Stimulated activated CD8-positive, alpha-beta memory T cell treated with anti-CD3 and anti-CD28 coated beads, Interleukin-4, amount 100 ng/mL, for 4 hours (primary cell): ENCODE measurements around the gene PHC2.

ENCODE experiments used
- DNase-seq, 2 donors: peaks; one replicate each; pipeline ENCODE4 v3.0.0-alpha.2; 2020; ENCODE audit warnings: low read depth in 2 of 2, low spot score in 1 of 2

PHC2 gene, protein sequence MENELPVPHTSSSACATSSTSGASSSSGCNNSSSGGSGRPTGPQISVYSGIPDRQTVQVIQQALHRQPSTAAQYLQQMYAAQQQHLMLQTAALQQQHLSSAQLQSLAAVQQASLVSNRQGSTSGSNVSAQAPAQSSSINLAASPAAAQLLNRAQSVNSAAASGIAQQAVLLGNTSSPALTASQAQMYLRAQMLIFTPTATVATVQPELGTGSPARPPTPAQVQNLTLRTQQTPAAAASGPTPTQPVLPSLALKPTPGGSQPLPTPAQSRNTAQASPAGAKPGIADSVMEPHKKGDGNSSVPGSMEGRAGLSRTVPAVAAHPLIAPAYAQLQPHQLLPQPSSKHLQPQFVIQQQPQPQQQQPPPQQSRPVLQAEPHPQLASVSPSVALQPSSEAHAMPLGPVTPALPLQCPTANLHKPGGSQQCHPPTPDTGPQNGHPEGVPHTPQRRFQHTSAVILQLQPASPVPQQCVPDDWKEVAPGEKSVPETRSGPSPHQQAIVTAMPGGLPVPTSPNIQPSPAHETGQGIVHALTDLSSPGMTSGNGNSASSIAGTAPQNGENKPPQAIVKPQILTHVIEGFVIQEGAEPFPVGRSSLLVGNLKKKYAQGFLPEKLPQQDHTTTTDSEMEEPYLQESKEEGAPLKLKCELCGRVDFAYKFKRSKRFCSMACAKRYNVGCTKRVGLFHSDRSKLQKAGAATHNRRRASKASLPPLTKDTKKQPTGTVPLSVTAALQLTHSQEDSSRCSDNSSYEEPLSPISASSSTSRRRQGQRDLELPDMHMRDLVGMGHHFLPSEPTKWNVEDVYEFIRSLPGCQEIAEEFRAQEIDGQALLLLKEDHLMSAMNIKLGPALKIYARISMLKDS

DNA sequence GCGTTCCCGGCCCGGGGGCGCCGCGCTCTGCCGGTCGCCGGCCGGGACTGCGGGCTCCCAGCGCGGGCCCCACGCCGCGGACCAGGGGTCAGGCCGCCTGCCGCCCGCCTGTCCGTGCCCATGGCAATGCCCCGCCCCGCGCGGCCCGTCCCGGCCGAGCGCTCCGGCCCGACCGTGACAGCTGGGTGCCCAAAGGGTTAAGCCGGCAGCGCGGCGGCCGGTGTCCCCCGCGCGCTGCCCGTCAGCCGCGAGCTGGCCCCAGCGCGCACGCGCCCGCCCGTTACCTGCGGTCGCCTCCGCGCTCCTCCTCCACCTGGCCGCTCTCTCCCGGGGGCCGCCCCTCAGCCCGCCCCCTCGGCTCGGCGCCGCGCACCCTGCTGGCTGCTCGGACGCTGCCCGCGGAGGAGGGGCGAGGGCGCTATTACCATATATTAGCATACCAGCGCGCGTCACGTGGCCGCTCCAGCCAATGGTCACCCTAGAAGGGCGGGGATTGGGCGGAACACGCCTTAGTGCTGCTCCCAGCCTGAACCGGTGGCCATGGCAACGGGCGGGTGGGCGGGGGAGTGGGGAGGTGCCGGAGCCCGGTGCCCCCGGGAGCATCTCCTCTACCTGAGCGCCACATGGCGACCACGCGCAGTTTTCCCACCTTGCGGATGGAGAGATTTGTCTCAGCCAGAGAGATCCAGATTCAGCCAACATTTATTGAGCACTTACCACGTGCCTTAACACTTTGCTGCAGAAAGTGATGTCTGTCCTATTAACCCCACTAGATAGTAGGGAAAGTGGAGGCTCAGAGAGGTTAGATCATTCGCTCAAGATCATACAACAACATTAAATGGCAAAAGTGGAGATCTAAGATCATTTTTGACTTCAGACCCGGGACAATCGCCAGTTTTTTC lies at the start of gene PHC2:
PHC2 (minus strand) TSS at position 404 of the 902 bp plus-strand sequence. CDS start 55,556 bp downstream, outside the sequence.
- peak; percentile 79 to 89 for DNase-seq

DNA sequence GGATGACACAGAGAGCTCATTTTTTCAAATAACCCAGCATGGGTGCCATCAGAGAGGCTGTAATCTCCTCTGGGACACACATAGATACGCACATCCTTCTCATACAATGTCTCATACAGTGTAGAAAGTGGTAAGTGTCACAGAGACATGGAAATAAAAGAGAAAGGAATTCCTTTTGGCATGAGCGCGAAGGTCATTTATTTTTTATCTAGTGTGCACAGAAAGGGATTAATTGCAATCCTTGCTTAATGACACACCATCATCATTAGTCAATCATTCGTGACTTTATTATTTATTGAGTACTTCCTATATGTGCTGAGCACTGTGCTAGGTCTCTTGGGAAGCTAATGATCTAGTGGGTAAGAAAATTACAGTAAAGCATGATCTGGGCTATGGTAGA lies 46.6 kb upstream of the PHC2 start:
- DNase-seq = no peak

DNA sequence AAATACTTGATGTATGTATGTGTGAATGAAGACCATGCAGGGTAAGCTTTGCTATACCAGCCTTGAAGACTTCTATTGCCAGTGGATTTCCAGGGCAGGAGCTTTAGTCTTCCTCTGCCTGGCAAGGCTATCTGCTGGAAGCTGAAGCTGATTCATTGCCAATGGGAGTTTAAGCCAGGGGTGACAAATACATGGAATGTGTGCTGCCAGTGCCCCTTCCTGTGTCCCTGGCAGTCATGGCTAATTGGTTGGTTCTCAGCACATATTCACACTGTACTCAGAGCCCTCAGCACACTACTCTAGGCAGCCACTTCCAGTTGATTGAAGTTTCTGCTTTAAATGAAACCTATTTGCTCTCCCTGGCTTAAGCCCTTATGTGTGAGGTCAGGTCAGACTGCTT lies 43.0 kb upstream of the PHC2 start:
- no peak for DNase-seq

DNA sequence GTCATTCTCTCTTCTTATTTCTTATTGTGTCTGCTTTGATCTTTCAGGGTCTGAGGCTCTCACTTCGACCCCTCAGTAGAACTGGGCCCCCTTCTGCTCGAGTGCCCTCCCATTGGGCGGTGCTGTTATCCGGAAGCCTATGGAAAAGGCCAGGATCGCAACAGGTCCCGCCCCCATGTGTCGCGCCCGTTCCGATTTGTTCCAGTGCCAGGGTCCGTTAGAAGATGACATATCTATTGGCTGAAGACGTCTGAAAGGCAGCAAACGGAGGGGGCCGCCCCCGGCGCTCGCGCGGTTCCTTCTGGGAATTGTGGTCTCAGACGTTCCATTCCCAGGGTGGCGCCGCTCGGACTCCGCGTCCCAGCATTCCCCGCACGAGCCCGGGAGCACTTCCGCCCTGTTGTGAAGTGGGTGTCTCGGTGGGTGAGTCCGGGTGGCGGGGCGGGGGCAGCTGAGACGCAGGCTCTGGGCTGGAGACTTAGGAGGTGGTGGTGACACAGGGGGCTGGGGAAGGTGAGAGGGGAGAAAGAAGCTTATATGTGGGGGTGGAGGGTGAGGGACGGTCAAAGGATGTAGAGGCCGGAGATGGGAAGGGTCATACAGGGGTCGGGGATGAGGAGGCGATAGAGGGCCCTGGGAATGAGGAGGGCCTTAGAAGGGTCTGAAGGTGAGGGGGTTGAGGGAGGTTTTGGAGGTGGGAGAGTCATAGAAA lies 41.5 kb upstream of the PHC2 start, which contains the start of gene ZSCAN20:
ZSCAN20 (plus strand) TSS at position 377 of the 712 bp plus-strand sequence. CDS start 6,644 bp downstream, outside the sequence.
- DNase-seq = peak; percentile 69 to 80

DNA sequence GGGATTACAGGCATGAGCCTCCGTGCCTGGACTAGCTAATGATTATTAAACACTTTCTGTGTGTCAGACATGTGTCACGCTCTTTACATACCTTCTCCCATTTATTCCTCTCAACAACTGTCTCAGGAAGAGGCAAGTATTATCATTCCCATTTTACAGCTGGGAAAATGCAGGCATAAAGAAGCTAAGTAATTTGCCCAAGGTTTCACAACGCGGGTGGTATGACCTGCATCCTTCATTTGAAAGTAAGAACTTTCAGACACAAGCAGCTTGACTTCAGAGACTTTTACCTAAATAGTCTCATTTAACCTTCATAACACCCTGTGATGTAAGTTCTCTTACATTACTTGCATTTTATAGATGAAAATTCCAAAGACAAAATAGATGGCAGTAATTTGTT lies 40.5 kb upstream of the PHC2 start:
- no peak for DNase-seq

DNA sequence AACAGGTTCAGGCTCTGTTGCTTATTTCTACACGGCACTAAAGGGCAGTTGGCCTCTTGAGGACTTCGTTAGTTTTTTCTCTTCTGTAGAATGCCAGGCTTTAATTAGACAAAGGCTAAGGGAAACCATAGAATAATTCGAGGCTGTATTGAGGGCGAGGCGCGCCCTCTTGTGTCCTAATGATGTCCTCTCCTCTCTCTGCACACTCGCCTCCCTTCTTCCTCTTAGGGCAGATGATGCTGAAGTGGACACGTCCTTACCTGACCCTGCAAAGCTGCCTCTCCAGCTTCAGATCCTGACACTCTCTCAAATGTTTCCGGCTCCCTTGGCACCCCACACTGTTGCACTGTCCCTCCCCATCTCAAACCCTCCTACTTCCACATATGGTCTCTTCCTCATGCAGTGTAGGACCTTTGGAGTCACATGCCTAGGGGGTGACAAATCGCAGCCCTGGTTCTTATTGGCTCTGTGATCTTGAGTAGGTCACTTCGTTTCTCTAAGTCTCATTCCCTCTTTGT lies 39.7 kb upstream of the PHC2 start:
- DNase-seq = peak in 1 of 2 donors; percentile 6

DNA sequence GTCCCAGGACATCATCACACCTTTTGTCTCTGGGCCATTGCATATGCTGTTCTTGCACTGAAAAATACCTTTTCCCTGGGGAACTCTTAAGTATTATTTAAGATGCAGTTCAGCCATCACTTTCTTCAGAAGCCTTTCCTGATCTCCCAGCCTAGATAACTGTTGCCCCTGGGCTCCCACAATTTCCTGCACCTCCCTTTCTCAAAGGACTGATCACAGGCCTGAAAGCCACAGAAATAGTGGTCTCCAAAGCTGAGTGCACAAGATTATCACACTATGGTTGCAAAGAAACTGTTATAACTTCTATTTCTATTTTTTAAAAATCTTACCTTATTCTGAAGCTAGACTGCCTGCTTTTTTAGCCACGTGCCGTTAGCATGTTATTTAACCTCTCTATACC lies 38.8 kb upstream of the PHC2 start:
- no peak for DNase-seq

DNA sequence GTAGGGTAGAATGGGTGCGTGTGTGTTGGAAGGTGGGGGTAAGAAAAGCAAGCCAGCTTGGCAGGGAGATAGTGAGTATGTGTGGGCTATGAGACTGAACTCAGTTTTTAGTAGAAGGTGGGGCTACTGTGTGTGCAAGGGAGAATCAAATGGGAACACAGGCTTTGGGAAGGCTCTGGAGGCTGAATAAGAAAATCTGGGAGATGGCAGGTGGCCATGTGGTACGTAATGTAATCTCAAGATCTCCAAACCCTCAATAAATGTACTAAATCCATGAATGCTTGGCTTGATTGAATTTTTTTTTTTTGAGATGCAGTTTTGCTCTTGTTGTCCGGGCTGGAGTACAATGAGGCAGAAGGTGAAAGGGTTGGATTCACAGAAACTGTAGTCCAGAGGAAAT lies 38.1 kb upstream of the PHC2 start:
- no peak for DNase-seq

DNA sequence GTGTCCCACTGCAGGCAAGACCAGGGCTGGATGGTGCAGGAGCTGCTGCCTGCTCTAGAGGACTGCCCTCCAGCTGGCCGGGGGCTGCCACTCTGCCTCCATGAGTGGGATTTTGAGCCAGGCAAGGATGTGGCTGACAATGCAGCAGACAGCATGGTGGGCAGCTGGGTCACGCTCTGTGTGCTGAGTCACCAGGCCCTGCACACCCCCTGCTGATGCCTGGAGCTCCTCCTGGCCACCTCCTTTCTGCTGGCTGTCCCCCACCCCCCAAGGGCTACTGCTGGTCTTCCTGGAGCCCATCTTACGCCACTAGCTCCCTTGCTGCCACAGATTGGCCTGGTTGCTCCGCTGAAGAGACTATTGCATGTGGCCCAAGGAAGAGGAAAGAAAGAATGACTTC lies 37.6 kb upstream of the PHC2 start:
- no peak for DNase-seq

DNA sequence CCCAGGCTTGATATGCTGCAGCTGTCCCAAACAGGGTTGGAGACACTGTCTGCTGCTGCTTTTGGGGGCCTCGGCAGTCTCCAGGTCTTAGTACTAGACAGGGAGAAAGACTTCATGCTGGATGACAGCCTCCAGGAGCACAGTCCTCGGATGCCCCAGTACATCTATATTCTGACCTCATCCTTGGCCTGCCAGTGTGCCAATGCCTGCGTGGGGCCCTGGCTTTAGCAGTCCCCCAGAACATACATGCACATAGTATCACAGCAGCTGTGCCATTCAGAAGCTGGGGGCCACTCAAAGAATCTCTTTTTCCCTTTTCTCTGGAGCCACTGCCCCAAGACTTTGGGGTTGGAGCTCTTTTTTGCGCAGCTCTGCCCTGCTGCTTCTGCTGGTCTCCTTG lies 37.1 kb upstream of the PHC2 start:
- no peak for DNase-seq

DNA sequence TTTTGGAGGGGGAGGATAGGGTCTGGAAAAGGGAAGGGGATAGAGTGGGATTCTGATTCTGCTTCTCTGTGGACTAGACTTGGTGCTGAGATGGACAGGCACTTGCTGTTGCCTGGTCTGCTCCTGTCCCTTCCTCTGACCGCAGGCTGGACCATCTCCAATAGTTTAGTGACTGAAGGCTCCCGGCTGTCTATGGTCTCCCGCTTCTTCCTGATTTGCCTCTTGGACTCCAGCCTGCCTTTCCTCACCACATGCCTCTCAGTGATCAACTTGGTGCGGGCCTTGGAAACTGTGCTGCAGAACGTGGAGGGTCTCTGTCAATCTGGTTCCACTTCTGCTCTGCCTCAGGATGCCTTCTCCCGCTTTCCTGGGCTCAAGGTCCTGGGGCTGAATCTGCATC lies 35.3 kb upstream of the PHC2 start:
- DNase-seq = no peak

DNA sequence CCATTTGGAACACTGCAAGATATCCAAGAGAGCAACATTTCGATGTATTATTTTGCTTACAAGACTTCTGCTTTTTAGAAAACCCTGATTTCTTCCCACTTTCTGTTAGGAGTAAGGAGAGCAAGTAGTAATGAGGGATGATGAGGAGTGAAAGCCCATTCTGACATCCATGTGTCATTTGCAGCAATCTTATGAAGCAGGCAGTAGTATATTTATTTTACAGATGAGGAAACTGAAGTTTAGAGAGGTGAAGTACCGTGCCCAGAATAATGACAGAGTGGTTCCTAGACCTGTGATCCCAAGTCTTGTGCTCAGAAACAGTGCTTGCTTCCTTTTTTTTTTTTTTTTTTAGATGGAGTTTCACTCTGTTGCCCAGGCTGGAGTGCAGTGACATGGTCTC lies 34.4 kb upstream of the PHC2 start:
- DNase-seq = no peak

DNA sequence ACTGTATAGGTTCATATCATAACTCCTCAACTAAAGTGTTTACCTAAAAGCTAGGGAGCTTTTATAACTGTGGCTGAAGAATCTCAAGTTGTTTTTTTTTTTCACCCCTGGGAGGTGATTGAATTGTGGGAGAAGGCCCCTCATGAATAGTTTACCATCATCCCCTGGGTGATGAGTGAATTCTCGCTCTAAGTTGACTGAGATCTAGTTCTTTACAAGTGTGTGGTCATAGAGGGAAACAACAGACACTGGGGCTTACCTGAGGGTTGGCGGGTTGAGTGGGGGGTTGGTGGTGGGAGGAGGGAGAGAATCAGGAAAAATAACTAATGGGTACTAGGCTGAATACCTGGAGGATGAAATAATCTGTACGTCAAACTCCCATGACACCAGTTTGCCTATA lies 33.7 kb upstream of the PHC2 start:
- DNase-seq = no peak

DNA sequence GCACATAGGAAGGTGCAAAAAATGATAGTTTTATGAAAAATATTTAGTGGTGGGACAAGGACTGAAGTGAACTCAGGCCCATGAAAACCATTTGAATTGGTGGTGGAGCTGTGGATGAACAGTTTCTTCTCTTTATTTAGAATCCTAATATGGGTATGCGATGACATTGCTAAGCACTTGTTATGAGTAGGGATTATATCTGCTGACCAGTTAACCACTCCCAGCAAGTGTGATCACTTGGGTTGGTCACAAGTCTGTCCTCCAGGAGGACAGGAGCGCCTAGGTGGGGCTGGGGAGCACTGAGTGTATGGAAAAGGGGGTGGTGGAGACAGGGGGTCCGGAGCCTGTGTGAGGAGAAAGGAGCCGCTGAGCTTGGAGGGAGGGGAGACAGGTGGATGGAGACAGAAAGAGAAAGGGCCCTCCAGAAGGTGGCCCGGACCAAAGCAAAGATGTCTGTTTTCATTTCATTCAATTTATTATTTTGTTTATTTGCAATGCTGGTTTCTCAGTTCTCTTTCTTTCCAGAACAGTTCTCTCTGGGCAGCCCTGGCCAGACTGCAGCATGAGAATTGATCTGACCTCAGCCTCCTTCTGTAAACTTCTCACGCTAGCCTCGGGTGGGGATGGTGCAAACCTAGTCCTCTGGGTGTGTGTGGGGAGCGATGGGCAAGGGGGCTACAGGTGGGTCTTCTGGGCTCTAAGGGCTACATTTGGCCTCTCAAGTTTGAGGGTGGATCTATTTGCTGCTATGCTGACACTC lies 31.7 kb upstream of the PHC2 start:
- DNase-seq = no peak

DNA sequence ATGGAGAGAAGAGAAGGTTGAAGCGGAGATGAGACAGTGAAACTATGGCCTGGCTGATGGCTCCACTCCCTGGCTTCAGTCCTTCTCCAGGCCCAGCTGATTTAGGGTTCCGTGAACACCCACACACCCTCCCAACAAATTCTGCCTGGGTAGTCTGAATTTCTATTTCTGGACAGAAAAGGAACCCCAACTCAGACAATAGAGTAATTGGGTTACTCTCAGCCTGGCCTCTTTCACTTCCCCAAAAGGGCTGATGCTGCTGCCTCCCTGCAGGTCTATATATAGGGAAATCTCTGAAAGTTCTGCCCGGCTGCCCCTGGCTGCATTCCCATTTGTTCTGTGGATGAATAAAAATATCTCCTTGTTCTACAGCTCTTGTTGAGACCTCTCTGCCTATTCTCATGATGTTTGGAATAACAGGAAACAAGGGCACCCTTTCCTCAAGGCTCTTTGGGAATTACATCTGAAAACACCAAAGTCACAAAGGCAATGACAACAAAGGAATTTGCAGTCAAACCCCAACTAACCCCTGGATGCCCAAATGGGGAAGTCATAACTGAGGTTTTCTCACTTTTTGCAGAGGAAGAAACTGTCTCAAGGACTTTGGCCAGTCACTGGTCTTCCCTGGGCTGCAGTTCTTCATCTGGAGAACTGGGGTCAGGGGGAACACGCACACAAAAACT lies 30.2 kb upstream of the PHC2 start:
- no peak for DNase-seq

DNA sequence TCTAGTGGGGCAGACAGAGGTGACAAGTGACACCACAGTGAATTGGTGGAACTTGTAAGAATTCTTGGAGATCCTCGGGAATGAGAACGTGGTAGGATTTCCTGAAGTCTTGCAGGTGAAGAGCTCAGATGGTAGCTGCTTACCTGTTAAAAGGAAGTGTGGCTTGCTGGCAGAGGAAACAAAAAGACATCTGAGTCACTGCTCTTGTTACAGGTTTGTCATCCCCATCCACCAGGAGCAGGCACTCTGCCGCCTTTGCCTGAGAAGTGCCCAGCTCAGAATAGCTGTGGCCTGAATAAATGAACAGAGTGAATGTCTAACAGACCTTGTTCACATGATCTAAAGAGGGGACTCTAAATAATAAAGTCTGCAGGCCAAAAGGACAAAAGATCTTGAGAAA lies 29.2 kb upstream of the PHC2 start:
- DNase-seq = no peak

DNA sequence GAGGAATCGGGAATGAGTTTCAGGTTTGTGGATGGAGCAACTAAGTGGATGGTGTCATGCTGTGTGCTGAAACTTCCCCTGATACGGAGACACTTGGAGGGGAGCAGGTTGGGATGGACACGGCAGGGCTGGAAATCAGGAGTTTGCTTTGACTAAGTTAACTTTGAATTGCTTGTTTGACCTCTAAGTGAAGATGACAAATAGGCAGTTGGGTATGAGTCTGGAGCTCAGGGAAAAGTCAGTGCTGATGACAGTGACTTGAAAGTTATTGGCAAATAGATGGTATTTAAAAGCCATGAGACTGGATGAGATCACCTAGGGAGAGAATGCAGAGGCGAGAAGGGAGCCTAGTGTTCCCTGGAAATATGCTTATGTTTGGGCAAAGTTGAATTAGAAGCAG lies 28.8 kb upstream of the PHC2 start:
- DNase-seq = no peak

DNA sequence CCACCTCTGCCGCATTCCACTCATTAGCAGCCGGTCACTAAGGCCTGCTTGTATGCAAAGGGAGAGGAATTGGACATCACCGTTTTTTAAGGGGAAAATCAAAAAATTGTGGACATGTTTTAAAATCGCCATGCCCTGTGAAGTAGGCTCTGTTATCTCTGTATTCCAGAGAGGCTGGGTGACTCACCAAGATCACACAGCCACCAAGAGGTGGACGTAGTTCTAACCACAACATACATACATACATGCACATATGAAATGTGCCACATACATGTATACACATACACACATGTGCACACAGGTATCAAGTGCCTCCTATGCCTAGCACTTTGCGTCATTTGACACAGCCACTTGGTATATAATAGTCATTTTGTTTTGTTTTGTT lies 25.6 kb upstream of the PHC2 start:
- no peak for DNase-seq
